HCT116 (cell line): Measurements from ENCODE around the gene TPH2. TPM values are rescaled to one million over a fixed set of nuclear protein-coding genes. Genes with fewer than 3 reads are reported as not detected.

Source experiments
- ATAC-seq: fragments of 200-7000 bp; cut with Tn5 transposase; 2 replicates; pipeline ENCODE4 v1.9.1; 2020; ENCODE audit warnings: mild to moderate bottlenecking, moderate library complexity
- BruUV-seq: library from RNA; stranded (reverse); fragments of 400-500 nt; replicated peaks from 2 replicates; lab custom pipeline; 2021; lab: Mats Ljungman, UMichigan
- CTCF ChIA-PET: fragments of 300-600 bp; sonication (Branson Sonifier 250); formaldehyde crosslinking; loops from one replicate; lab custom pipeline; 2021; ENCODE audit warnings: antibody characterized with exemption; lab: Charles Lee
- POLR2A ChIA-PET: fragments of 300-600, 350-600 bp; sonication (Branson Sonifier 250); formaldehyde crosslinking; loops from one replicate; lab custom pipeline; 2021; ENCODE audit warnings: antibody characterized with exemption; lab: Charles Lee
- RAD21 ChIA-PET, 2 experiments: fragments of 300-600 bp; sonication (Branson Sonifier 250); formaldehyde crosslinking; loops; one replicate each; lab custom pipeline; 2023; ENCODE audit warnings: low total read pairs in 2 of 2; ENCODE audit not compliant: uncharacterized antibody in 2 of 2, unreplicated experiment in 2 of 2, low non-redundant PET in 1 of 2; lab: Charles Lee
- DNase-seq: peaks from one replicate; pipeline ENCODE4 v3.0.0-alpha.2; 2010; ENCODE audit warnings: low read depth, low spot score
- H2AFZ ChIP-seq: fragments of 200-600 bp; shearing (Covaris generic), sonication (generic); 2 replicates; pipeline ENCODE4 v1.6.1; 2017; ENCODE audit warnings: low read depth, mixed run types, mixed read lengths, antibody characterized with exemption, low read length; ENCODE audit not compliant: poor library complexity, severe bottlenecking
- H3K27ac ChIP-seq: 2 replicates; pipeline ENCODE4 v1.5.1; 2012; ENCODE audit warnings: low read depth, low read length
- H3K27me3 ChIP-seq: fragments of 200-600 bp; sonication (generic); 2 replicates; pipeline ENCODE4 v1.6.1; 2016; ENCODE audit warnings: mixed run types, low read length, mixed read lengths; ENCODE audit not compliant: insufficient read depth
- H3K36me3 ChIP-seq, 2 experiments: fragments of 200-500 bp in 1 of 2; fragments of 200-600 bp in 1 of 2; sonication (Bioruptor generic) in 1 of 2; sonication (generic) in 1 of 2; 2 replicates each; pipeline versions ENCODE4 v1.5.1 to v1.6.1; 2014 to 2016; ENCODE audit warnings: low read length in 2 of 2, inconsistent platforms in 1 of 2, mixed read lengths in 1 of 2, mixed run types in 1 of 2; ENCODE audit not compliant: insufficient read depth in 2 of 2, control insufficient read depth in 1 of 2
- H3K4me1 ChIP-seq, 2 experiments: fragments of 200-600 bp in 1 of 2; sonication (generic) in 1 of 2; 2 replicates each; pipeline versions ENCODE4 v1.5.1 to v1.6.1; 2012 to 2017; ENCODE audit warnings: low read length in 2 of 2, inconsistent platforms in 1 of 2, mild to moderate bottlenecking in 1 of 2, mixed read lengths in 1 of 2, mixed run types in 1 of 2, moderate library complexity in 1 of 2; ENCODE audit not compliant: insufficient read depth in 2 of 2, control insufficient read depth in 1 of 2
- H3K4me2 ChIP-seq: fragments of 200-600 bp; sonication (generic); 2 replicates; pipeline ENCODE4 v1.6.1; 2017; ENCODE audit warnings: mixed run types, low read length, mixed read lengths
- H3K4me3 ChIP-seq, 2 experiments: fragments of 200-600 bp in 1 of 2; sonication (generic) in 1 of 2; replicated peaks in 1 of 2; 2 replicates each; pipeline ENCODE4 v1.5.1; 2011 to 2016; ENCODE audit warnings: low read length in 2 of 2, control low read depth in 1 of 2, low read depth in 1 of 2, mild to moderate bottlenecking in 1 of 2, mixed read lengths in 1 of 2, mixed run types in 1 of 2
- H3K79me2 ChIP-seq: fragments of 200-600 bp; sonication (generic); 2 replicates; pipeline ENCODE4 v1.6.1; 2017; ENCODE audit warnings: mild to moderate bottlenecking, mixed run types, low read length, moderate library complexity, mixed read lengths; ENCODE audit not compliant: insufficient read depth
- H3K9ac ChIP-seq: fragments of 200-600 bp; sonication (generic); 2 replicates; pipeline ENCODE4 v1.6.1; 2016; ENCODE audit warnings: low read length, mixed read lengths
- H3K9me2 ChIP-seq: fragments of 200-600 bp; sonication (generic), shearing (Covaris generic); 2 replicates; pipeline ENCODE4 v1.6.1; 2017; ENCODE audit warnings: mixed run types, mild to moderate bottlenecking, moderate library complexity; ENCODE audit not compliant: insufficient read depth
- H3K9me3 ChIP-seq, 2 experiments: fragments of 200-500 bp in 1 of 2; fragments of 200-600 bp in 1 of 2; sonication (Bioruptor generic) in 1 of 2; sonication (generic) in 1 of 2; 2 replicates each; pipeline ENCODE4 v1.6.1; 2014 to 2017; ENCODE audit warnings: low read length in 2 of 2, mixed read lengths in 2 of 2, inconsistent platforms in 1 of 2, low read depth in 1 of 2, mild to moderate bottlenecking in 1 of 2, mixed run types in 1 of 2, moderate library complexity in 1 of 2; ENCODE audit not compliant: control insufficient read depth in 1 of 2, insufficient read depth in 1 of 2
- H4K20me1 ChIP-seq: fragments of 200-600 bp; sonication (generic), shearing (Covaris generic); 2 replicates; pipeline ENCODE4 v1.6.1; 2017; ENCODE audit warnings: mixed run types, mild to moderate bottlenecking, moderate library complexity; ENCODE audit not compliant: insufficient read depth
- REST ChIP-seq: IDR thresholded peaks from 2 replicates; pipeline ENCODE4 v1.6.1; 2012; ENCODE audit warnings: low read depth
- intact Hi-C: fragments of 100-400 bp; cut with micrococcal nuclease; formaldehyde crosslinking; loops from 2 replicates; pipeline ENCODE4 v1.10.0; 2022
- total RNA-seq: library from RNA; stranded (reverse); gene quantifications from one replicate; pipeline ENCODE4 v1.2.1, GENCODE V29; 2021; ENCODE audit not compliant: unreplicated experiment
- TF ChIP-seq, protein P1 (sequence below), 3 experiments: fragments of 200-600 bp in 1 of 3; sonication (generic) in 1 of 3; IDR thresholded peaks in 2 of 3; conservative IDR thresholded peaks in 1 of 3; 2 replicates each; pipeline ENCODE4 v1.5.1; 2012 to 2017; ENCODE audit warnings: low read depth in 2 of 3, low read length in 2 of 3, antibody characterized with exemption in 1 of 3, borderline replicate concordance in 1 of 3, control low read depth in 1 of 3, mild to moderate bottlenecking in 1 of 3, mixed read lengths in 1 of 3, mixed run types in 1 of 3, moderate library complexity in 1 of 3; ENCODE audit not compliant: insufficient read depth in 1 of 3

The TPH2 gene
- total RNA-seq, 1 experiment from 2014 or later = not detected

DNA sequence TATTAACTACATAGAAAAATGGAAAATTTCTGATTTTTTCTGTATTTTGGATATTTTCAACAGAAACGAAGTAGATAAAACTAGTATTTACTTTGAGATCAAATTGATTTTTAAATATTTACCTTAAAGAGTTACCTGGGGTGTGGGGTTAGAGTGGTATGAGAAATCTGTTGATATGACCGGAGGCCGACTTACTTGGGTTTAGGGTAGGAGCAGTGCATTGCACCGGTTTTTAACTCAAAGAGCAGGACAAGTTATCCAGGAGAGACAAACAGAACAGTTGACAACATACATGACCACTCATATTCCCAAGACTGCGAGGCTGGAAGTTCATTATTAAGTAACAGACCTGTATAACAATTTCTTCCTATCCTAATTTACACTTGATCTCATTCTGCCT, 31.4 kb downstream of the TPH2 start:
- Histone ChIP-seq H3K4me2 (no peak overlapping the region), H3K9me2 (no peaks in the 10 kb centered on the region), H4K20me1 (no peaks in the 10 kb centered on the region), H3K27ac (no peak overlapping the region), H2AFZ (no peak overlapping the region), H3K79me2 (no peaks in the 10 kb centered on the region), H3K4me1 (no peaks in the 10 kb centered on the region), H3K9me3 (no peaks in the 10 kb centered on the region), H3K27me3 (peaks cover 25% of the 10 kb centered on the region), H3K4me3 (no peak overlapping the region), H3K36me3 (no peaks in the 10 kb centered on the region), H3K9ac (no peak overlapping the region)
- no peak for TF ChIP-seq REST
- TF ChIP-seq, protein P1, sequence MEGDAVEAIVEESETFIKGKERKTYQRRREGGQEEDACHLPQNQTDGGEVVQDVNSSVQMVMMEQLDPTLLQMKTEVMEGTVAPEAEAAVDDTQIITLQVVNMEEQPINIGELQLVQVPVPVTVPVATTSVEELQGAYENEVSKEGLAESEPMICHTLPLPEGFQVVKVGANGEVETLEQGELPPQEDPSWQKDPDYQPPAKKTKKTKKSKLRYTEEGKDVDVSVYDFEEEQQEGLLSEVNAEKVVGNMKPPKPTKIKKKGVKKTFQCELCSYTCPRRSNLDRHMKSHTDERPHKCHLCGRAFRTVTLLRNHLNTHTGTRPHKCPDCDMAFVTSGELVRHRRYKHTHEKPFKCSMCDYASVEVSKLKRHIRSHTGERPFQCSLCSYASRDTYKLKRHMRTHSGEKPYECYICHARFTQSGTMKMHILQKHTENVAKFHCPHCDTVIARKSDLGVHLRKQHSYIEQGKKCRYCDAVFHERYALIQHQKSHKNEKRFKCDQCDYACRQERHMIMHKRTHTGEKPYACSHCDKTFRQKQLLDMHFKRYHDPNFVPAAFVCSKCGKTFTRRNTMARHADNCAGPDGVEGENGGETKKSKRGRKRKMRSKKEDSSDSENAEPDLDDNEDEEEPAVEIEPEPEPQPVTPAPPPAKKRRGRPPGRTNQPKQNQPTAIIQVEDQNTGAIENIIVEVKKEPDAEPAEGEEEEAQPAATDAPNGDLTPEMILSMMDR (IDR thresholded peaks at IDR 0.05 in 2 of 3, conservative IDR thresholded peaks at IDR 0.05 in 1 of 3; ENCODE audit: borderline replicate concordance in 1 of 3, insufficient read depth in 1 of 3, low read depth in 2 of 3, low read length in 2 of 3) = no peak
- intact Hi-C loops = no loop called here
- ChIA-PET RAD21 (no interaction called here), POLR2A (no interaction called here), CTCF (no interaction called here)
- DNase-seq = no peak
- no peak for ATAC-seq
- no TSS peak for BruUV-seq
